AG04450 (cell line): ENCODE results near the gene CEP350. TPM values are rescaled to one million over a fixed set of nuclear protein-coding genes. Genes with fewer than 3 reads are reported as not detected.

Source experiments
- CTCF ChIA-PET: fragments of 300-600, 350-600 bp; formaldehyde crosslinking; extraction: SDS; loops from one replicate; lab custom pipeline; 2022; ENCODE audit warnings: antibody characterized with exemption, inconsistent platforms; lab: Charles Lee
- POLR2A ChIA-PET: fragments of 350-600 bp; formaldehyde crosslinking; extraction: SDS; loops from one replicate; lab custom pipeline; 2021; ENCODE audit warnings: antibody characterized with exemption, inconsistent platforms; lab: Yijun Ruan, JAX
- DNase-seq: peaks from one replicate; pipeline ENCODE4 v3.0.0-alpha.2; 2011; ENCODE audit warnings: low read depth, low spot score
- H3K27ac ChIP-seq: one replicate; pipeline ENCODE4 v1.5.1; 2012; ENCODE audit warnings: low read depth, low read length, control low read depth
- H3K27me3 ChIP-seq: one replicate; pipeline ENCODE4 v1.6.0; 2012; ENCODE audit warnings: low read length; ENCODE audit not compliant: control insufficient read depth, insufficient read depth
- H3K4me3 ChIP-seq: 2 replicates; pipeline ENCODE4 v1.5.1; 2011; ENCODE audit warnings: mild to moderate bottlenecking, low read depth, low read length, control low read depth
- H3K9me3 ChIP-seq: 2 replicates; pipeline ENCODE4 v1.5.1; 2012; ENCODE audit warnings: low read length; ENCODE audit not compliant: control insufficient read depth, insufficient read depth
- polyA plus RNA-seq: library from polyadenylated mRNA; depleted of rRNA; stranded (reverse); fragments of >200 nt; gene quantifications from 2 replicates; pipeline ENCODE4 v1.2.3, GENCODE V29; 2011
- TF ChIP-seq, protein P1 (sequence below): IDR thresholded peaks from 2 replicates; pipeline ENCODE4 v1.5.1; 2011; ENCODE audit warnings: low read depth, low read length, control low read depth, inconsistent platforms

The CEP350 gene
- polyA plus RNA-seq, 1 experiment, result 18.2 TPM

DNA sequence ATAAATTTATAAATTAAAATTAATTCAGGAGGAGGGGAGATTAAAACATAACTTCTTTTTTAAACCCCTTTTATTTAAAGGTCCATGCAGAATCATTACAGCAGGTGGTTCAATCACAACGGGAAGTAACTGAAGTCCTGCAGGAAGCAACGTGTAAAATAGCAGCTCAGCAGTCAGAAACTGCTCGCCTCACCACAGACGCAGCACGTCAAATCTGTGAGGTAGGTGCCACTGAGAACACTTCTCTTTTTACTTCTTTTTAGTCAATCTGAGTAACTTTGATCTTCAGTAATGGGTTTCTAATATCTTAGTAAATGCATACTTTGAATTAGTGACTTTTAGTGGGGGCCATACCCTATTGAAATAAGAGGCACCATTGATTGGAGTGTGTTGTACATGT, 87.0 kb downstream of the CEP350 start:
- no peaks in the 10 kb centered on the region for H3K9me3 ChIP-seq
- H3K27ac ChIP-seq, result no peak overlapping the region
- H3K27me3 ChIP-seq, result no peaks in the 10 kb centered on the region
- ChIA-PET POLR2A (no interaction called here), CTCF (interaction anchor here (1.1 kb wide), 1 partner anchor 127 kb away, joined by 3 read pairs; no protein-coding TSS in a partner anchor)
- no peak for DNase-seq
- H3K4me3 ChIP-seq, result no peak overlapping the region
- TF ChIP-seq, protein P1, sequence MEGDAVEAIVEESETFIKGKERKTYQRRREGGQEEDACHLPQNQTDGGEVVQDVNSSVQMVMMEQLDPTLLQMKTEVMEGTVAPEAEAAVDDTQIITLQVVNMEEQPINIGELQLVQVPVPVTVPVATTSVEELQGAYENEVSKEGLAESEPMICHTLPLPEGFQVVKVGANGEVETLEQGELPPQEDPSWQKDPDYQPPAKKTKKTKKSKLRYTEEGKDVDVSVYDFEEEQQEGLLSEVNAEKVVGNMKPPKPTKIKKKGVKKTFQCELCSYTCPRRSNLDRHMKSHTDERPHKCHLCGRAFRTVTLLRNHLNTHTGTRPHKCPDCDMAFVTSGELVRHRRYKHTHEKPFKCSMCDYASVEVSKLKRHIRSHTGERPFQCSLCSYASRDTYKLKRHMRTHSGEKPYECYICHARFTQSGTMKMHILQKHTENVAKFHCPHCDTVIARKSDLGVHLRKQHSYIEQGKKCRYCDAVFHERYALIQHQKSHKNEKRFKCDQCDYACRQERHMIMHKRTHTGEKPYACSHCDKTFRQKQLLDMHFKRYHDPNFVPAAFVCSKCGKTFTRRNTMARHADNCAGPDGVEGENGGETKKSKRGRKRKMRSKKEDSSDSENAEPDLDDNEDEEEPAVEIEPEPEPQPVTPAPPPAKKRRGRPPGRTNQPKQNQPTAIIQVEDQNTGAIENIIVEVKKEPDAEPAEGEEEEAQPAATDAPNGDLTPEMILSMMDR, result no peak

- ChIA-PET POLR2A (interaction anchor here (0.5 to 1.7 kb wide), 6 partner anchors 15 to 122 kb away, joined by 3 to 11 read pairs (median 6); partner anchors contain the start of gene QSOX1), CTCF (interaction anchor here (1.1 kb wide), 1 partner anchor 126 kb away, joined by 3 read pairs; no protein-coding TSS in a partner anchor)
- no peaks in the 10 kb centered on the region for H3K27me3 ChIP-seq
- TF ChIP-seq, protein P1, result no peak
- peak overlapping the region; percentile 53 for H3K27ac ChIP-seq
- DNase-seq, result peak; percentile 42
- no peaks in the 10 kb centered on the region for H3K9me3 ChIP-seq
- H3K4me3 ChIP-seq, result no peak overlapping the region
Measured at GRCh38 chr1:180042988-180043622, 88.5 kb downstream of the CEP350 start.

DNA sequence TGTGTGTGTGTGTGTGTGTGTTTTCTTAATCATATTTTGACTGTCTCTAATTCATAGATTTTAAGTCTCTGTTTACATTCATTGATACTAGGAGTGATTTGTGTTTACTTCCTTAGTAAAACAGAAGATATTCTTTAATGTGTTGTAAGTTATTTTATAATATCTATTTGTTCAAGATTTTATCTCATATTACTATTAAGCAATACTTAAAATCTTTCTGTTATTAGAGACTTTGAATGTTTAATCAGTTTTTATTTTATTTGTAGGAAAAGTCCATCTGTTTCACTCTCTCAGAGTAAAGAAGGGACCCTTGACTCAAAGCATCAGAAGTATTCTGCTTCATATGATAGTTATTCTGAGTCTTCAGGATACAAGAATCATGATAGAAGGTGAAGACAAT, 89.2 kb downstream of the CEP350 start:
- no peak overlapping the region for H3K27ac ChIP-seq
- H3K4me3 ChIP-seq, result no peak overlapping the region
- H3K9me3 ChIP-seq, result no peaks in the 10 kb centered on the region
- ChIA-PET CTCF (no interaction called here), POLR2A (interaction anchor here (0.7 to 1.7 kb wide), 5 partner anchors 16 to 121 kb away, joined by 3 to 11 read pairs (median 6); partner anchors contain the start of gene QSOX1)
- TF ChIP-seq, protein P1, result no peak
- H3K27me3 ChIP-seq, result no peaks in the 10 kb centered on the region
- DNase-seq, result no peak

GRCh38 chr1:180046674-180047073, 92.1 kb downstream of the CEP350 start:
- Histone ChIP-seq H3K27me3 (no peaks in the 10 kb centered on the region), H3K9me3 (no peaks in the 10 kb centered on the region), H3K27ac (no peak overlapping the region), H3K4me3 (no peak overlapping the region)
- TF ChIP-seq, protein P1, result no peak
- POLR2A ChIA-PET, result no interaction called here
- CTCF ChIA-PET, result no interaction called here
- DNase-seq, result no peak
